Kidney (tissue), 14 donors: Measurements from ENCODE around the gene RABL3. TPM values are rescaled to one million over a fixed set of nuclear protein-coding genes. Genes with fewer than 3 reads are reported as not detected.

Source experiments
- DNase-seq, 5 donors: peaks; one replicate each; pipeline ENCODE4 v3.0.0-alpha.2; 2013 to 2020
- FAIRE-seq: peaks from 2 replicates; lab custom pipeline; 2012; peaks lifted over from hg19 to GRCh38; lab: Jason Lieb, UNC
- H3K27ac ChIP-seq, 2 donors: one replicate each; pipeline ENCODE4 v1.7.0; 2013; ENCODE audit warnings: low read depth in 2 of 2, low read length in 2 of 2, inconsistent platforms in 1 of 2
- H3K27me3 ChIP-seq: one replicate; pipeline ENCODE4 v1.7.1; 2013; ENCODE audit warnings: low read length, inconsistent platforms; ENCODE audit not compliant: control insufficient read depth, insufficient read depth
- H3K36me3 ChIP-seq, 3 donors: one replicate each; pipeline versions ENCODE4 v1.7.0 to v1.7.1; 2013; ENCODE audit warnings: low read length in 3 of 3, control low read depth in 1 of 3, inconsistent platforms in 1 of 3; ENCODE audit not compliant: insufficient read depth in 3 of 3, control insufficient read depth in 2 of 3
- H3K4me1 ChIP-seq, 3 donors: one replicate each; pipeline versions ENCODE4 v1.7.0 to v1.7.1; 2013; ENCODE audit warnings: low read length in 3 of 3, inconsistent platforms in 1 of 3, low read depth in 1 of 3; ENCODE audit not compliant: control insufficient read depth in 2 of 3, insufficient read depth in 2 of 3
- H3K4me3 ChIP-seq, 3 donors: one replicate each; pipeline versions ENCODE4 v1.7.0 to v1.8.1; 2013; ENCODE audit warnings: low read length in 3 of 3, control low read depth in 1 of 3, inconsistent platforms in 1 of 3
- H3K9ac ChIP-seq, 3 donors: one replicate each; pipeline versions ENCODE4 v1.7.0 to v1.7.1; 2013; ENCODE audit warnings: low read length in 3 of 3, control low read depth in 1 of 3, inconsistent platforms in 1 of 3
- H3K9me3 ChIP-seq, 3 donors: one replicate each; pipeline versions ENCODE4 v1.7.0 to v1.7.1; 2013; ENCODE audit warnings: low read length in 3 of 3, control low read depth in 1 of 3, inconsistent platforms in 1 of 3; ENCODE audit not compliant: control insufficient read depth in 2 of 3, insufficient read depth in 1 of 3
- intact Hi-C: fragments of 100-400 bp; cut with DNase I; formaldehyde crosslinking; loops from one replicate; pipeline ENCODE4 v1.11.1; 2022
- polyA plus RNA-seq: library from polyadenylated mRNA; stranded (reverse); fragments of 350-450 nt; fragmentation: Illumina TruSeq; extraction: RNeasy Lipid Tissue Mini Kit (QIAGEN cat#74804); gene quantifications from one replicate; pipeline ENCODE4 v1.2.3, GENCODE V29; 2014; ENCODE audit warnings: low read depth, low replicate concordance; ENCODE audit not compliant: insufficient read depth
- total RNA-seq: library from RNA; stranded (reverse); fragmentation: NEBNext Ultra II Directional; extraction: Animal tissue kit (Norgen Biotek cat#: 25700); gene quantifications from one replicate; pipeline ENCODE4 v1.2.1, GENCODE V29; 2021
- TF ChIP-seq, protein P1 (sequence below): IDR thresholded peaks from 3 replicates; pipeline ENCODE4 v1.5.1; 2012; ENCODE audit warnings: mild to moderate bottlenecking, moderate library complexity, borderline replicate concordance; ENCODE audit not compliant: insufficient read depth; ENCODE audit errors: extremely low read depth
- donor health status: control.
- donor health status: control.
- donor health status: control.
- donor health status: control.
- donor health status: control.
- donor health status: DM: yes; HTN: yes; CAD: no.
- donor health status: Normal renal cell carcinoma (clear cell type).

The RABL3 gene
- total and polyA plus RNA-seq, 2 donors from 2014 or later, result 16.9 to 30.1 TPM

DNA sequence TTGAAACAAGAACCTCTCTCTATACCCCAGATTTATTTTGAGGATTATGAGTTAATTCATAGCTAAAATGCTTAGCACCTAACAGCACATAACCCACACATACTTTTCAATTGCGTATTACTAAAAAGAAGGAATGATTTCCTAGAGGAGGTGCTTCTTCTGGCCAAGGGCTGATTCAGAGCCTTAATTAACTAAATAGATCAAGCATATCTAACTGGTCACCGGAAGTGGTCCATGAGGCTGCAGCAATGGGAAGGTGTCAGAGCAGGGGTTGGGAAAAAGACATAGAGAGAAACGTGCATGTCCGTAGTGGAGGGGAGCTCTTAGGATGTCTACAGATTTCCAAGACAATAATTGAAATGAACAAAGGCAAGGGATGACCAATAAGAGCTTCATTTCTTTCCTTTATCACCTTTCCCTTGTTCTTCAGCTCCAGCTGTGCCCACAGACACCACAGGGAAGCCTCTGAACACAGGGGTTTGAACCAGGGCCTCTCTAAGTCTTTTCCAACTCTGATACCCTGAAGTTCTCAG is 60.7 kb downstream of the RABL3 start:
- Histone ChIP-seq H3K4me1 (peaks cover 3 to 24% (median 21%) of the 10 kb centered on the region in 3 donors), H3K27me3 (no peaks in the 10 kb centered on the region)

DNA sequence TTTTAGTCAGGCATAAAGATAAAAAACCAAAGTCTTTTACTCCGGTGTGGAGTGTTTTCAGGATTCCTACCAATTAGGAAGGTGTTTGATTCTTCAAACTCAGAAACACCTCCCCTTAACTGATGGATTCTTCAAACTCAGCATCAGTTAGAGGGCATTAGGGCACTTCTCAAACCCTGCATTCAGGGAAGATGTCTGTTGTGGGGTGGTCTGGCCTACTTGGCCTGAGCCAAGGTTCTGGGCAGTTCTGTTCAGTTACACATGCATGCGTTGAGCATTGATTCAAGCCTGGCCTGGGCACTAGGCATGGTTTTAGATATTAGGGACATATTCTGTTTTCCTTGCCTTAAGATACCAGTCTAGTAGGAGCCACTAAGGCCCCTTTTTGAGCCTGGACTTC is 61.3 kb downstream of the RABL3 start:
- TF ChIP-seq, protein P1, sequence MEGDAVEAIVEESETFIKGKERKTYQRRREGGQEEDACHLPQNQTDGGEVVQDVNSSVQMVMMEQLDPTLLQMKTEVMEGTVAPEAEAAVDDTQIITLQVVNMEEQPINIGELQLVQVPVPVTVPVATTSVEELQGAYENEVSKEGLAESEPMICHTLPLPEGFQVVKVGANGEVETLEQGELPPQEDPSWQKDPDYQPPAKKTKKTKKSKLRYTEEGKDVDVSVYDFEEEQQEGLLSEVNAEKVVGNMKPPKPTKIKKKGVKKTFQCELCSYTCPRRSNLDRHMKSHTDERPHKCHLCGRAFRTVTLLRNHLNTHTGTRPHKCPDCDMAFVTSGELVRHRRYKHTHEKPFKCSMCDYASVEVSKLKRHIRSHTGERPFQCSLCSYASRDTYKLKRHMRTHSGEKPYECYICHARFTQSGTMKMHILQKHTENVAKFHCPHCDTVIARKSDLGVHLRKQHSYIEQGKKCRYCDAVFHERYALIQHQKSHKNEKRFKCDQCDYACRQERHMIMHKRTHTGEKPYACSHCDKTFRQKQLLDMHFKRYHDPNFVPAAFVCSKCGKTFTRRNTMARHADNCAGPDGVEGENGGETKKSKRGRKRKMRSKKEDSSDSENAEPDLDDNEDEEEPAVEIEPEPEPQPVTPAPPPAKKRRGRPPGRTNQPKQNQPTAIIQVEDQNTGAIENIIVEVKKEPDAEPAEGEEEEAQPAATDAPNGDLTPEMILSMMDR, result no peak
- Histone ChIP-seq H3K36me3 (peaks cover 0 to 3% (median 0%) of the 10 kb centered on the region in 3 donors), H3K4me3 (peak overlapping the region; percentile 37 to 82 (median 81)), H3K27ac (peak overlapping the region; percentile 90 to 96), H3K9me3 (no peaks in the 10 kb centered on the region), H3K27me3 (no peaks in the 10 kb centered on the region), H3K4me1 (peaks cover 3 to 24% (median 21%) of the 10 kb centered on the region in 3 donors), H3K9ac (peak overlapping the region in 2 of 3 donors; percentile 1 to 93)
- FAIRE-seq (no peak), DNase-seq (no peak)
- intact Hi-C loops, result no loop called here

More for the DNA sequence above, 60.7 kb downstream of the RABL3 start:
- Histone ChIP-seq H3K4me3 (peak overlapping the region; percentile 37 to 82 (median 81)), H3K9ac (peak overlapping the region; percentile 10 to 93 (median 56)), H3K36me3 (peaks cover 0 to under 1% (median 0%) of the 10 kb centered on the region in 3 donors), H3K27ac (peak overlapping the region; percentile 90 to 96), H3K9me3 (no peaks in the 10 kb centered on the region)
- intact Hi-C loops, result no loop called here
- TF ChIP-seq, protein P1, result no peak
- DNase-seq (peak in 1 of 5 donors; percentile 25), FAIRE-seq (no peak)

DNA sequence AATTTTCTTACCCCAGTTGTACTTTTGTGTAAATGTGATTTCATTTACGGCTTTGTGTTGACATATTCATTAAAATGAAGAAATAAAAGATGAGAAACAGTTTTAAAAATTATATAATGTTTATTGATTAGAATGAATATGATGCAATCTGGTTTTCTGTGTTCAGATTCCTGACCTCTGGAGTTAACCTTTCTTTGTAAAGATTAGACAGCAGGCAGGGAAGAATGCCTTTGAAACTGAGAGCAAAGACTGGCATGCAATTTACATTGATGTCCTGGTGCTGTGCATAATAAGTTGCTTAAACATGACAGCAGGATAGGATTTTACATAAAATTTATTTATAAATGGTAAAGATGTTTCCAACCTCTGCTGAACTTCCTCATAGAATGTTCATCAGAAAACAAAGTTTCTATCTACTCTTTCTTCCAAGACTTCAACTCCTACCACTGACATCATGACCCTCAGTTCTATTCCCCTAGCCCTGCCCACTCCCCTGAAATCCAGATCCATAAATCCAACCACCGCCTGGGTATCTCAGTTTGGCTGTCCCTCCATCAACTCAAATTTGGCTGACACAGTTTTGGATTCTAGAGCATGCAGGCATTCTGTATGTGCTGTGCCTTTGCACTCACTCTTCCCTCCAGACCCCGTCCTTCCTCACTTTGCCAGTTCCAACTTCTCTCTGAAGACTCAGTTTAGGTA is 62.0 kb downstream of the RABL3 start:
- intact Hi-C loops, result no loop called here
- peak overlapping the region in 2 of 3 donors; percentile 1 to 93 for H3K9ac ChIP-seq
- FAIRE-seq (no peak), DNase-seq (no peak)
- peaks cover 3 to 24% (median 21%) of the 10 kb centered on the region in 3 donors for H3K4me1 ChIP-seq
- TF ChIP-seq, protein P1, result no peak
- H3K27me3 ChIP-seq, result no peaks in the 10 kb centered on the region
- H3K4me3 ChIP-seq, result peak overlapping the region in 2 of 3 donors; percentile 81 to 82
- H3K36me3 ChIP-seq, result peaks cover 0 to 3% (median 0%) of the 10 kb centered on the region in 3 donors
- no peaks in the 10 kb centered on the region for H3K9me3 ChIP-seq
- peak overlapping the region; percentile 90 to 96 for H3K27ac ChIP-seq
